ENCODE results near the gene SPARC. TPM values are rescaled to one million over a fixed set of nuclear protein-coding genes. Genes with fewer than 3 reads are reported as not detected.

The SPARC gene
- total RNA-seq, 1 experiment from 2014 or later: 320 TPM

GRCh38 chr5:151657114-151657513 is 29.6 kb downstream of the SPARC start:
- no peak overlapping the region for H3K14ac ChIP-seq (ENCODE audit: insufficient read depth, low read length)
- H4K5ac ChIP-seq (ENCODE audit: insufficient read length, low read depth, low read length): no peak overlapping the region
- no peak overlapping the region for H2BK12ac ChIP-seq (ENCODE audit: insufficient read length, low read depth, low read length)
- H3K4me2 ChIP-seq (ENCODE audit: insufficient read depth, insufficient read length, low read length): no peak overlapping the region
- no peaks in the 10 kb centered on the region for H3K79me2 ChIP-seq (ENCODE audit: insufficient read depth, low read length)
- no peak overlapping the region for H3K4ac ChIP-seq (ENCODE audit: low read depth, low read length)
- Mint-ChIP-seq H3K9me3 (no peaks in the 10 kb centered on the region), H3K4me3 (no peak overlapping the region), H3K27me3 (ENCODE audit: low read depth) (no peaks in the 10 kb centered on the region), H3K4me1 (peaks cover 7 to 15% of the 10 kb centered on the region in 2 experiments; a peak in 3 of 4 replicates), H3K36me3 (ENCODE audit: insufficient read depth in 1 of 3, low read depth in 3 of 3) (peaks cover 0 to 2% (median 1%) of the 10 kb centered on the region in 3 experiments; a peak in 3 of 7 replicates), H3K27ac (no peak overlapping the region)
- no peak overlapping the region for H2AK5ac ChIP-seq (ENCODE audit: insufficient read length, low read length)
- no peak overlapping the region for H3K9ac ChIP-seq (ENCODE audit: extremely low read depth, insufficient read length, low read length)
- TF ChIP-seq CTCF (conservative IDR thresholded peaks at IDR 0.05): no peak
- H3T11ph ChIP-seq (ENCODE audit: low read length): no peak overlapping the region
- no peaks in the 10 kb centered on the region for H3K27me3 ChIP-seq (ENCODE audit: insufficient read depth, low read length)
- H4K20me1 ChIP-seq (ENCODE audit: control insufficient read depth, insufficient read depth, insufficient read length): no peaks in the 10 kb centered on the region
- no peak overlapping the region for H4K8ac ChIP-seq (replicated peaks; ENCODE audit: insufficient read length, low read depth, low read length)
- no peak overlapping the region for H2AFZ ChIP-seq (ENCODE audit: low read length)
- H3K9me3 ChIP-seq (ENCODE audit: control insufficient read depth, low read depth, low read length): no peaks in the 10 kb centered on the region
- no peak overlapping the region for H2BK5ac ChIP-seq (ENCODE audit: insufficient read length, low read length)
- H2BK15ac ChIP-seq (ENCODE audit: low read depth, low read length): no peak overlapping the region
- H3K18ac ChIP-seq (ENCODE audit: insufficient read length, low read depth, low read length): no peak overlapping the region
- no peaks in the 10 kb centered on the region for H3K4me1 ChIP-seq (ENCODE audit: insufficient read depth, low read length)
- H3K23ac ChIP-seq (ENCODE audit: insufficient read length, low read depth, low read length): no peak overlapping the region
- WGBS (ENCODE audit: extremely low coverage, insufficient read length, low lambda C conversion rate): no CpG with 5 or more reads among the region's 1 CpG
- H2BK120ac ChIP-seq (ENCODE audit: low read depth, low read length, poor library complexity, severe bottlenecking): no peak overlapping the region
- H2BK20ac ChIP-seq (ENCODE audit: low read depth, low read length, poor library complexity, severe bottlenecking): no peak overlapping the region
- no peak overlapping the region for H3K56ac ChIP-seq (ENCODE audit: insufficient read length, low read depth, low read length)
- no peak for DNase-seq
- H3K27ac ChIP-seq (ENCODE audit: insufficient read length, low read depth, low read length): no peak overlapping the region
- no peaks in the 10 kb centered on the region for H3K79me1 ChIP-seq (ENCODE audit: insufficient read depth, low read depth, low read length, poor library complexity, severe bottlenecking)
- no peaks in the 10 kb centered on the region for H3K23me2 ChIP-seq (ENCODE audit: insufficient read length, low read depth, low read length, poor library complexity, severe bottlenecking)
- H4K91ac ChIP-seq (ENCODE audit: insufficient read length, low read depth, low read length): no peak overlapping the region

All from H9 (cell line).